NCI-H128 (cell line): Measurements from ENCODE around the gene FAIM2.
A peak's percentile ranks its signal among the peaks of the same experiment; 100 is the strongest.
"Not testable (repeated sequence)": the region's sequence is repeated elsewhere in the genome, so short reads cannot be mapped to it uniquely, and the experiment has no call there.

Experiments
- DNase-seq: peaks from one replicate; lab custom pipeline; 2025; ENCODE audit not compliant: unreplicated experiment; lab: John Stamatoyannopoulos, UW

Gene FAIM2

GRCh38 chr12:49881415-49882247 is 22.1 kb downstream of the FAIM2 start:
- no peak for DNase-seq

- DNase-seq: no peak
Observed at GRCh38 chr12:49880756-49881414, 22.8 kb downstream of the FAIM2 start.

GRCh38 chr12:49879065-49879464 is 24.6 kb downstream of the FAIM2 start:
- not testable (repeated sequence) for DNase-seq

- no peak for DNase-seq
Observed at GRCh38 chr12:49878021-49878420, 25.7 kb downstream of the FAIM2 start.

GRCh38 chr12:49877066-49877465 is 26.6 kb downstream of the FAIM2 start:
- DNase-seq: no peak

- DNase-seq: no peak
Observed at GRCh38 chr12:49876070-49876469, 27.6 kb downstream of the FAIM2 start.

- no peak for DNase-seq
Observed at GRCh38 chr12:49875115-49875720, 28.5 kb downstream of the FAIM2 start.

GRCh38 chr12:49874142-49874897 is 29.4 kb downstream of the FAIM2 start:
- DNase-seq: no peak

- no peak for DNase-seq
Observed at GRCh38 chr12:49873361-49873934, 30.3 kb downstream of the FAIM2 start.

- DNase-seq: no peak
Observed at GRCh38 chr12:49872781-49873181, 30.9 kb downstream of the FAIM2 start.

- no peak for DNase-seq
Observed at GRCh38 chr12:49872381-49872780, 31.3 kb downstream of the FAIM2 start.

GRCh38 chr12:49871811-49872251 is 31.9 kb downstream of the FAIM2 start:
- not testable (repeated sequence) for DNase-seq

- no peak for DNase-seq
Observed at GRCh38 chr12:49871263-49871561, 32.5 kb downstream of the FAIM2 start.

GRCh38 chr12:49870501-49871262 is 33.0 kb downstream of the FAIM2 start:
- no peak for DNase-seq

- no peak for DNase-seq
Observed at GRCh38 chr12:49869816-49870500, 33.7 kb downstream of the FAIM2 start.

- DNase-seq: peak; percentile 82
Observed at GRCh38 chr12:49868952-49869815, 34.5 kb downstream of the FAIM2 start.

GRCh38 chr12:49868449-49868848 is 35.3 kb downstream of the FAIM2 start:
- no peak for DNase-seq

GRCh38 chr12:49867570-49868341 is 35.9 kb downstream of the FAIM2 start:
- DNase-seq: no peak
